HEK293 (cell line): Measurements from ENCODE around the gene DPM2.
A peak's percentile ranks its signal among the peaks of the same experiment; 100 is the strongest.

ENCODE experiments used
- CTCF ChIA-PET: fragments of 350-600 bp; formaldehyde crosslinking; extraction: SDS; loops from one replicate; lab custom pipeline; 2021; ENCODE audit warnings: antibody characterized with exemption; lab: Yijun Ruan, JAX
- POLR2A ChIA-PET: fragments of 300-600 bp; formaldehyde crosslinking; extraction: SDS; loops from one replicate; lab custom pipeline; 2020; ENCODE audit warnings: antibody characterized with exemption, inconsistent platforms; lab: Yijun Ruan, JAX
- H3K27ac ChIP-seq: fragments of 200-500 bp; sonication (Bioruptor generic); 2 replicates; pipeline ENCODE4 v1.5.1; 2014; ENCODE audit warnings: low read depth, low read length, control low read depth, inconsistent platforms; ENCODE audit errors: extremely low read depth
- H3K36me3 ChIP-seq, 2 experiments: fragments of 200-500 bp in 1 of 2; sonication (Bioruptor generic) in 1 of 2; 1 replicate in 1 of 2; 2 replicates in 1 of 2; pipeline ENCODE4 v1.5.1; 2014 to 2017; ENCODE audit warnings: inconsistent platforms in 2 of 2, low read length in 2 of 2; ENCODE audit not compliant: control insufficient read depth in 2 of 2, insufficient read depth in 1 of 2
- H3K4me1 ChIP-seq: fragments of 200-500 bp; sonication (Bioruptor generic); 2 replicates; pipeline ENCODE4 v1.5.1; 2014; ENCODE audit warnings: mild to moderate bottlenecking, low read length, inconsistent platforms; ENCODE audit not compliant: control insufficient read depth, insufficient read depth
- H3K4me3 ChIP-seq: 2 replicates; pipeline ENCODE4 v1.5.1; 2011; ENCODE audit warnings: low read depth, mild to moderate bottlenecking, control low read depth, low read length, moderate library complexity
- H3K9me3 ChIP-seq: fragments of 200-500 bp; sonication (Bioruptor generic); 2 replicates; pipeline ENCODE4 v1.5.1; 2014; ENCODE audit warnings: low read depth, low read length, inconsistent platforms; ENCODE audit not compliant: control insufficient read depth, insufficient read depth
- EGR2 ChIP-seq: fragments of 450-650 bp; formaldehyde crosslinking; IDR thresholded peaks from 2 replicates; pipeline ENCODE4 v1.5.1; 2016; ENCODE audit warnings: low read depth, missing biosample characterization, missing genetic modification characterization
- KLF16 ChIP-seq: fragments of 450-650 bp; formaldehyde crosslinking; IDR thresholded peaks from 2 replicates; pipeline ENCODE4 v1.5.1; 2017; ENCODE audit warnings: missing biosample characterization, missing genetic modification characterization
- OSR2 ChIP-seq: fragments of 450-650 bp; formaldehyde crosslinking; IDR thresholded peaks from 2 replicates; pipeline ENCODE4 v1.5.1; 2016; ENCODE audit warnings: missing biosample characterization, missing genetic modification characterization
- OVOL3 ChIP-seq: fragments of 450-650 bp; formaldehyde crosslinking; IDR thresholded peaks from 2 replicates; pipeline ENCODE4 v1.5.1; 2016; ENCODE audit warnings: missing biosample characterization, missing genetic modification characterization
- SP2 ChIP-seq: fragments of 450-650 bp; formaldehyde crosslinking; IDR thresholded peaks from 2 replicates; pipeline ENCODE4 v1.5.1; 2016; ENCODE audit warnings: missing biosample characterization, missing genetic modification characterization
- SP3 ChIP-seq: fragments of 450-650 bp; formaldehyde crosslinking; IDR thresholded peaks from 2 replicates; pipeline ENCODE4 v1.5.1; 2016; ENCODE audit warnings: missing biosample characterization, missing genetic modification characterization
- ZBTB1 ChIP-seq: fragments of 450-650 bp; formaldehyde crosslinking; IDR thresholded peaks from 2 replicates; pipeline ENCODE4 v1.5.1; 2016; ENCODE audit warnings: missing biosample characterization, missing genetic modification characterization
- ZBTB7A ChIP-seq: fragments of 450-650 bp; formaldehyde crosslinking; IDR thresholded peaks from 2 replicates; pipeline ENCODE4 v1.5.1; 2016; ENCODE audit warnings: low read depth, missing biosample characterization, missing genetic modification characterization
- ZFP41 ChIP-seq: fragments of 450-650 bp; formaldehyde crosslinking; IDR thresholded peaks from 2 replicates; pipeline ENCODE4 v1.5.1; 2016; ENCODE audit warnings: missing biosample characterization, missing genetic modification characterization, borderline replicate concordance
- ZNF140 ChIP-seq: fragments of 450-650 bp; formaldehyde crosslinking; IDR thresholded peaks from 2 replicates; pipeline ENCODE4 v1.5.1; 2016; ENCODE audit warnings: missing biosample characterization, missing genetic modification characterization
- ZNF155 ChIP-seq: fragments of 450-650 bp; formaldehyde crosslinking; IDR thresholded peaks from 2 replicates; pipeline ENCODE4 v1.5.1; 2016; ENCODE audit warnings: missing biosample characterization, missing genetic modification characterization
- ZNF280C ChIP-seq: fragments of 450-650 bp; formaldehyde crosslinking; IDR thresholded peaks from 2 replicates; pipeline ENCODE4 v1.5.1; 2016; ENCODE audit warnings: missing biosample characterization, missing genetic modification characterization
- ZNF510 ChIP-seq: fragments of 450-650 bp; formaldehyde crosslinking; IDR thresholded peaks from 2 replicates; pipeline ENCODE4 v1.5.1; 2018; ENCODE audit warnings: mild to moderate bottlenecking, missing genetic modification characterization, missing biosample characterization; ENCODE audit not compliant: insufficient replicate concordance
- ZNF555 ChIP-seq: fragments of 450-650 bp; formaldehyde crosslinking; conservative IDR thresholded peaks from 2 replicates; pipeline ENCODE4 v1.5.1; 2017; ENCODE audit warnings: missing biosample characterization, mild to moderate bottlenecking, missing genetic modification characterization, inconsistent platforms
- ZNF580 ChIP-seq: fragments of 450-650 bp; formaldehyde crosslinking; IDR thresholded peaks from 2 replicates; pipeline ENCODE4 v1.5.1; 2016; ENCODE audit warnings: missing biosample characterization, missing genetic modification characterization
- ZNF596 ChIP-seq: fragments of 450-650 bp; IDR thresholded peaks from 2 replicates; pipeline ENCODE4 v1.5.0; 2018; ENCODE audit warnings: missing biosample characterization, mild to moderate bottlenecking, missing genetic modification characterization, moderate library complexity
- ZNF626 ChIP-seq: fragments of 450-650 bp; sonication (Bioruptor Pico); formaldehyde crosslinking; IDR thresholded peaks from 2 replicates; pipeline ENCODE4 v1.5.1; 2018; ENCODE audit warnings: missing biosample characterization, missing genetic modification characterization, inconsistent platforms
- ZNF660 ChIP-seq: fragments of 450-650 bp; IDR thresholded peaks from 2 replicates; pipeline ENCODE4 v1.5.1; 2018; ENCODE audit warnings: missing biosample characterization, mild to moderate bottlenecking, missing genetic modification characterization
- ZNF704 ChIP-seq: fragments of 450-650 bp; formaldehyde crosslinking; IDR thresholded peaks from 2 replicates; pipeline ENCODE4 v1.5.1; 2016; ENCODE audit warnings: missing biosample characterization, missing genetic modification characterization
- ZNF707 ChIP-seq: fragments of 450-650 bp; formaldehyde crosslinking; IDR thresholded peaks from 2 replicates; pipeline ENCODE4 v1.5.1; 2016; ENCODE audit warnings: missing biosample characterization, missing genetic modification characterization
- ZNF785 ChIP-seq: fragments of 450-650 bp; formaldehyde crosslinking; IDR thresholded peaks from 2 replicates; pipeline ENCODE4 v1.5.1; 2016; ENCODE audit warnings: missing biosample characterization, missing genetic modification characterization

The DPM2 gene

GRCh38 chr9:127937388-127938297 is at the start of gene DPM2 (continued):
- TF ChIP-seq ZNF626 (tag by site-specific recombination) (no peak), ZNF785 (tag by site-specific recombination) (no peak), ZNF510 (tag by site-specific recombination) (no peak), ZBTB7A (tag by site-specific recombination) (no peak), SP3 (tag by site-specific recombination) (peak; percentile 54), ZNF580 (tag by site-specific recombination) (0 out of 2 replicates have a peak, but pooled peaks have one; percentile 60), ZNF707 (tag by site-specific recombination) (no peak), ZNF555 (tag by site-specific recombination) (no peak), ZNF660 (tag by site-specific recombination) (no peak), OVOL3 (tag by site-specific recombination) (no peak), KLF16 (no peak), ZNF155 (tag by site-specific recombination) (no peak)

- no peak for TF ChIP-seq OSR2
- TF ChIP-seq EGR2 (tag by site-specific recombination): 0 out of 2 replicates have a peak, but pooled peaks have one; percentile 17
- TF ChIP-seq ZNF704 (tag by site-specific recombination): no peak
- no peak for TF ChIP-seq SP2 (tag by site-specific recombination)
- TF ChIP-seq ZBTB1 (tag by site-specific recombination): no peak
- Histone ChIP-seq H3K4me1 (no peaks in the 10 kb centered on the region), H3K4me3 (no peak overlapping the region), H3K27ac (no peak overlapping the region), H3K9me3 (no peaks in the 10 kb centered on the region), H3K36me3 (no peaks in the 10 kb centered on the region)
- POLR2A ChIA-PET: no interaction called here
- CTCF ChIA-PET: interaction anchor here (0.5 kb wide), 1 partner anchor 452 kb away, joined by 5 read pairs; no protein-coding TSS in a partner anchor
Observed at GRCh38 chr9:127987103-127987614, 49.5 kb upstream of the DPM2 start.

GRCh38 chr9:127985011-127985410 is 47.4 kb upstream of the DPM2 start:
- CTCF ChIA-PET: interaction anchor here (0.6 to 10.0 kb wide), 4 partner anchors 36 to 82 kb away, joined by 3 to 94 read pairs (median 6); partner anchors contain the start of gene NAIF1

More at GRCh38 chr9:127985011-127985410, 47.4 kb upstream of the DPM2 start:
- POLR2A ChIA-PET: no interaction called here
- Histone ChIP-seq H3K27ac (no peak overlapping the region), H3K4me1 (0 out of 2 replicates have a peak, but pooled peaks cover 3% of the 10 kb centered on the region), H3K4me3 (no peak overlapping the region), H3K9me3 (no peaks in the 10 kb centered on the region), H3K36me3 (no peaks in the 10 kb centered on the region)
- TF ChIP-seq ZFP41 (tag by site-specific recombination) (no peak), ZNF596 (tag by site-specific recombination) (no peak), ZNF280C (no peak), ZNF140 (tag by site-specific recombination) (no peak)
